Endometrial microvascular endothelial cells (primary cell): ENCODE results near the gene TDRD6. TPM values are rescaled to one million over a fixed set of nuclear protein-coding genes. Genes with fewer than 3 reads are reported as not detected.

ENCODE experiments used
- in situ Hi-C: cut with HindIII; loops from 2 replicates; pipeline ENCODE4 v1.10.0; 2017; ENCODE audit warnings: low sequenced_read_pairs, low pct_unique_long_range_greater_than_20kb; ENCODE audit errors: inconsistent ontology term
- total RNA-seq: library from RNA; depleted of rRNA; stranded (reverse); fragments of >200 nt; gene quantifications from one replicate; pipeline ENCODE4 v1.2.3, GENCODE V29; 2015; ENCODE audit errors: inconsistent ontology term

The TDRD6 gene
- total RNA-seq, 1 donor from 2014 or later: not detected

DNA sequence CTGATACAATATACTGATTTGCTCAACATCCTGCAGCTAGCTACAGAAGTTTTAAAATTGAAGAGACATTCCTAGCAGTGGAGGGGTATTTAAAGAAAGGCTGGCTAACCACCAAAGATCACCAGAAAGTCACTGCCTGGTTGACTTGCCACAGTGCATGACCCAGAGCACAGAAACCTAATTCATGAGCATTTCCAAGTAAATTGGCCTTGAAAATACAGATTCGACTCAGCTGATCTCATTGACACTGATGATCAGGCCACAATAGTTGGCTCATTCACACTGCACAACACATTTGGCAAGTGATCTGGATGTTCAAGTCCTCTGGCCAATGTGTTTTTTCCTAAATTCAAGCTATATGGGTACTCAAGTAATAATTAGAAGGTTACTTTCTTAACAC lies 13.3 kb upstream of the TDRD6 start:
- in situ Hi-C loops: no loop called here

DNA sequence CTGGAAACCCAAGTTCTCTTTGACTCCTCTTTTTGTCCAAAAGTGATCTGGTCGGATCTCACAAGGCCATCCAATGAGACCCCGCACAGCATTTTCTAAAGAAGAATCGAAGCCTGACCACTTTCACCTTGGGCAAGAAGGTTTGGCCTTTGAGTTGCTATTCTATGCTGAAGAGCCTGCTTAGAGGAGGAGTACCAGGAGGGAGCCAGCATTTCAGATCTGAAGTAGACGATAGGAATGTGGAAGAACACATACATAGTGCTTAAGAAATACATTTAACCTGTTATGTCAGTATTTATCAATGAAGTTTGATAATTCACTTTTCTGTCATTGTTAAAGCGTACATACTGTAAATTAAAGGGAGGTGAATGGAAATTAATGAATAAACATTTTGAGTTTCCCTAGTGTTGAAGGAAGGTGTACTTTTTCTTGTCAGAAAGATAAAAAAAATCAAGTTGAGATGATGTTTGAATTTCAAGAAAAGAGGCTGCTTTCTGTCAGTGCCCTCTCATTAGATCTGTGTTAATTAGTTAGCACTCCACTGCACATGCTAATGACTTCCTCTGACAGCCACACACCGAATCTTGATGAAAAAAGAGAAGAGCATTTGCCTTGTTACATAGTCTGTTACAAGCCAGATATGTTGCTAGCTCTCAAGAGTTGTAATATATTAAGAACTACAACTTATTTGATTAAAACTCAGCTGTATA lies 10.9 kb upstream of the TDRD6 start:
- in situ Hi-C loops: no loop called here

DNA sequence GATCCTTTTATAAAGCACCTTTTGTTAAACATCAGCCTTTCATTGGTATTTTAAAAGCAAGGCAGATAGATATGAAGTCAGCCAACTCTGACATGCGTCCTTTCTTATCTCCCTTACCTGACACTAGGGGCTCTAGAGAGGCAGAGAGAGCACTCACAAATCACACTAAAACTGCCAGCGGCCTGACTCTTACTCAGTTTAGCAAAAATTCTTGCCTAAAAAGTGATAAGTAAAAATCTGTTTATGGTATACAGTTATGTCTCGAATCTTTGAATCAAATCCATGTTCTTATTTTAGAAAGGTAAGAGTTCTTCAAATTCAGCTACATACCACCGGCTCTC lies 10.4 kb upstream of the TDRD6 start:
- in situ Hi-C loops: no loop called here

DNA sequence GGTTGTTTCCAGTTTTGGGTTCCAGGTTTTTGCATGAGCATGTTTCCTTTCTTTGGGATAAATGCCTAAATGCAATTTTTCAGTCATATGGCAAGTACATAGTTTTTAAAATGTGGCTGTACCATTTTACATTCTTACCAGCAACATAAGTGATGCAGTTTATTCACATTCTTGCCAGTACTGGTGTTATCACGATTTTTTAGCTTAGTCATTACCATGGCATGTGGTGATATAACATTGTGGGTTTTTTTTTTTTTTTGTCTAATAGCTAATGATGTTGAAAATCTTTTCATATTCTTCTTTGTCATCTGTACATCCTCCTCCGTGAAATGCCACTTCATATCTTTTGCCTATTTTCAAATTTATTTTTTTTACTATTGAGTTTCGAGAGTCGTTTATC lies 2.9 kb upstream of the TDRD6 start:
- in situ Hi-C loops: no loop called here

DNA sequence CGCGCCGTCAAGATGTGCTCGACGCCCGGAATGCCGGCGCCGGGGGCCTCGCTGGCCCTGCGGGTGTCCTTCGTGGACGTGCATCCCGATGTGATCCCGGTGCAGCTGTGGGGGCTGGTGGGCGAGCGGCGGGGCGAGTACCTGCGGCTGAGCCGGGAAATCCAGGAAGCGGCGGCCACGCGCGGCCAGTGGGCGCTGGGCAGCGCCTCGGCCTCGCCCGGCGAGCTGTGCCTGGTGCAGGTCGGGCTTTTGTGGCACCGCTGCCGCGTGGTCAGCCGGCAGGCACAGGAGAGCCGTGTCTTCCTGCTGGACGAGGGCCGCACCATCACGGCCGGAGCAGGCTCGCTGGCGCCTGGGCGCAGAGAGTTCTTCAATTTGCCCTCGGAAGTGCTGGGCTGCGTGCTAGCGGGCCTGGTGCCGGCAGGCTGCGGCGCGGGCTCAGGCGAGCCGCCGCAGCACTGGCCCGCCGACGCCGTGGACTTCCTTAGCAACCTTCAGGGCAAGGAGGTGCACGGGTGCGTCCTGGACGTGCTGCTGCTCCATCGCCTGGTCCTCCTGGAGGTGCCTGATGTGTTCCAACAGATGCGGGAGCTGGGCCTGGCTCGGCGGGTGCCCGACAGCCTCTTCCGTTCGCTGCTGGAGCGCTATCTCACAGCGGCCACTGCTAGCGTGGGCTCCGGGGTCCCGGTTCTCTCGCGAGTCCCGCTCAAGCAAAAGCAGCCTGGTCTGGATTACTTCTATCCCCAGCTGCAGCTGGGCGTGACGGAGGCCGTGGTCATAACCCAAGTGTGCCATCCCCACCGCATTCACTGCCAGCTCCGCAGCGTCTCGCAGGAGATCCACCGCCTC lies 656 bp downstream of the TDRD6 start:
- in situ Hi-C loops: no loop called here

DNA sequence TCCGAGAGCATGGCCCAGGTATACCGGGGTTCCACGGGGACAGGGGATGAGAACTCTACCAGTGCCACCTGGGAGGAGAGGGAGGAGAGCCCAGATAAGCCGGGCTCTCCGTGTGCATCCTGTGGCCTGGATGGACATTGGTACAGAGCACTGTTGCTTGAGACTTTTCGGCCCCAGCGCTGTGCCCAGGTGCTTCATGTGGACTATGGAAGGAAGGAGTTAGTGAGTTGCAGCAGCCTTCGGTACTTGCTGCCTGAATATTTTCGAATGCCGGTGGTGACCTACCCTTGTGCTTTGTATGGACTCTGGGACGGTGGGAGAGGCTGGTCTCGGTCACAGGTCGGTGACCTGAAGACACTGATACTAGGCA lies 1.3 kb downstream of the TDRD6 start:
- in situ Hi-C loops: no loop called here

DNA sequence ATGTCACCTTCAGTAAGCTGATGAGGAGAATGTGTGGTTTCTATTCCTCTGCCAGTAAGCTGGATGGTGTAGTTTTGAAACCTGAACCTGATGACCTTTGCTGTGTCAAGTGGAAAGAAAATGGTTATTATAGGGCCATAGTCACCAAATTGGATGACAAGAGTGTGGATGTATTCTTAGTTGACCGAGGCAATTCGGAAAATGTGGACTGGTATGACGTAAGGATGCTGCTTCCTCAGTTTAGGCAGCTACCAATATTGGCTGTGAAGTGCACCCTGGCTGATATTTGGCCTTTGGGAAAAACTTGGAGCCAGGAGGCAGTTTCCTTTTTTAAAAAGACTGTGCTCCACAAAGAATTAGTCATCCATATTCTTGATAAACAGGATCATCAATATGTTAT lies 2.0 kb downstream of the TDRD6 start:
- in situ Hi-C loops: no loop called here

DNA sequence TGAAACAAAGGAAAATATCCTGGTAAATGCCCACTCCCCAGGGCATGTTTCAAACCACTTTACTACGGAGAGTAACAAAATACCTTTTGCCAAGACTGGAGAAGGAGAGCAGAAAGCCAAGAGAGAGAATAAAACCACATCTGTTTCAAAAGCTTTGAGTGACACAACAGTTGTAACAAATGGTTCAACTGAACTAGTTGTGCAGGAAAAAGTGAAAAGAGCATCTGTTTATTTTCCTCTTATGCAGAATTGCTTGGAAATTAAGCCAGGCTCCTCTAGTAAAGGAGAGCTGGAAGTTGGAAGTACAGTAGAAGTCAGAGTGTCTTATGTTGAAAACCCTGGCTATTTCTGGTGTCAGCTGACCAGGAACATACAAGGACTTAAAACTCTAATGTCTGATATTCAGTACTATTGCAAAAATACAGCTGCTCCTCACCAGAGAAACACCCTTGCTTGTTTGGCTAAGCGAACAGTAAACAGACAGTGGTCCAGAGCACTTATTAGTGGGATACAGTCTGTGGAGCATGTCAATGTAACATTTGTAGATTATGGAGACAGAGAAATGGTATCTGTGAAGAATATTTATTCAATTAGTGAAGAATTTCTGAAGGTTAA lies 2.6 kb downstream of the TDRD6 start:
- in situ Hi-C loops: no loop called here

DNA sequence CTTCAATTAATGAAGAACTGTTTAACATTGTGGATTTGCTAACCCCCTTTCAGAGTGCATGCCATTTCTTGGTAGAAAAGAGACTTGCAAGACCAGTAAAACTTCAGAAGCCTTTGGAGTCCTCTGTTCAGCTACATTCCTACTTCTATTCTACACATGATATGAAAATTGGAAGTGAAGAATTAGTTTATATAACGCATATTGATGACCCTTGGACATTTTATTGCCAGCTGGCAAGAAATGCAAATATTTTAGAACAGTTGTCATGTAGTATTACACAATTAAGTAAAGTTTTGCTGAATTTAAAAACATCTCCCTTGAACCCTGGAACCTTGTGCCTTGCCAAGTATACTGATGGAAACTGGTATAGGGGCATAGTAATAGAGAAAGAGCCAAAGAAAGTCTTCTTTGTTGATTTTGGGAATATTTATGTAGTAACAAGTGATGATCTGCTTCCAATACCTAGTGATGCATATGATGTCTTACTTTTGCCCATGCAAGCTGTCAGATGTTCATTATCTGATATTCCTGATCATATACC lies 3.3 kb downstream of the TDRD6 start:
- in situ Hi-C loops: no loop called here

DNA sequence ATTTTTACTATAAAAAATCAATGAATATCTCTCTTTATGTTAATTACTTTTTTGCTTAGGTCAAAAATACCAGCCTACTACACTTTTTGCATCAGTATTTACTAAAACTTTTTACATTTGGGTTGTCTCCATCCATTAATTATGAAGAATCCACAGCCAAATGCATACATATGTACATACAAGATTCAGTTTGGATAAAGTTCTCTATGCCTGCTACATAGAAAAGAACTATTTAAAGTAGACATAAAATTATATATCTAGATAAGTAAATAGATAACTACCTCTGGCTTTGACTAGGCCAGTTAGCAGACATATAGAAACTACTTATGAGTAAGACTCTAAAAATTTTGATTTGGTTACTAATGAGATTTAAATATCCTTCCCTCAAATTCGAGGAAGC lies 12.3 kb downstream of the TDRD6 start:
- in situ Hi-C loops: no loop called here

DNA sequence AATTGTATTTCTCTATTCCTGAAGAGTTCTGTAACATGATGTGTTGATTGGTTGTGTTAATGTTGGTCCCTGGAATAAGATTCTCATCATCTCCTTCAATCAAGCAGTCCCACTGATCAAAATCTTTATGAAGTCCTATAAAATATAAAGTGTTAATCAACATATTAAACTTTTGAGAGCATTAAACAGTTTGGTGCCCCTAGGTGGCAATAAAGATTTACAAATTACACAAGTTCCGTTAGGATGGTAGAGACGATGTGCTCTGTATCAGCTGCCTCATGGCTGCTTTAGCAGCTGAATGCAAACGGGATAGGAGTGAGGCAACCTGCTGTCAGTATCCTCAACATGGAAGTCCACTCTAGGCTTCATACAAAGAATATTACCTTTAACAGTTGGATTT lies 16.9 kb downstream of the TDRD6 start:
- in situ Hi-C loops: no loop called here

DNA sequence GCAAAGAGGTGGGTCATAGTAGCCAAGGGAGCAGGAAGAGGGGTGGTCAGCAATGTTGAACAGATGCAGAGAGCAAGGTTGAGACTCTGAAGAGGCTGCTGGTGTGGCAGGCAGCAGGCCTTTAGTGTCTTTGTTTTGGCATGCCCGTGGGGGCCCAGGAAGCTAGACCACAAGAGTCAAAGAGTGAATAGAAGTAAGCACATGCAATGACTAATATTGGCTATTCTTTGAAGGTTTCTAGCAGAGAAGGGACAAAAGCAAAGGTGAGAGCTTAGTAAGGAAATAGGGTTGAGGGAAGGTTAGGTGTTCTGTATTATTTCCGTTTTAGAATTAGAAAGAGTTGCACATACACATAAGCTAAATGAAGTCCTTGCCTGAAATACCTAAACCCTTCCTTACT lies 18.8 kb downstream of the TDRD6 start:
- in situ Hi-C loops: no loop called here

DNA sequence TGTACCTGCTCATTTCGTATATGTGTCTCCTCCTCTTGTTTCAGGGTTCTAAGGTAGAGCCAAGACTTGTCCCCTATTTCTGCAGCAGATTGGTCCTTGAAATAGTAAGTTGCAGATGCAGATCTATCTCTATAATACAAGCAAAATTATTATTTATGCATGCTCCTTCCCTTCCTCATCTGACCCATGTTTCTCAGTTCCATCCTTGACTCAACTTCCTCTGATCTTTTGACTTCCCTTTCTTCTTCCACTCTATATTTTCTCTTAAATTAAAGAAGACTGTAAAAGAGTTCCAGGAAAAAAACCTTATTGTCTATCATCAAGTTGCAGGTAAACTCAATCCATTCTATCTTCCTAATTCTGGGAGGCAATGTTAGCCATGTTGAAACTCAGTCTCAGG lies 23.8 kb downstream of the TDRD6 start:
- in situ Hi-C loops: no loop called here

DNA sequence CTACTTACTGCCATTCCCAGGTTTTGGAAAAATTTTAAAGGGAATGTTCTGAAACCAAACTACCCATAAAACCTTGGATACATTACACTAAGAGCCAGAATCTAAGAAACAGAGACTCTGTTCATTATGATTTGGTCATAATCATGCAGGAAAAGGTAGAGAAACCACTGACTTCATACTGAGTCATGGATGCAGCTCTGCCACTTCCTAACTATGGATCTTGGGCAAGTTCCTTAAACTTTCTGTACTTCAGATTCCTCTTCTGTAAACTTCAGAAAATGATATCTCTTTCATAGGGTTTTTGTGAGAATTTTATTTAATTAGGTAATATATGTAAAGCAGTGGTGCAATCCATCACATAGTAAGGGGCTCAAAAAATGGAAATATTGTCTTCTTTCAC lies 27.5 kb downstream of the TDRD6 start:
- in situ Hi-C loops: no loop called here

DNA sequence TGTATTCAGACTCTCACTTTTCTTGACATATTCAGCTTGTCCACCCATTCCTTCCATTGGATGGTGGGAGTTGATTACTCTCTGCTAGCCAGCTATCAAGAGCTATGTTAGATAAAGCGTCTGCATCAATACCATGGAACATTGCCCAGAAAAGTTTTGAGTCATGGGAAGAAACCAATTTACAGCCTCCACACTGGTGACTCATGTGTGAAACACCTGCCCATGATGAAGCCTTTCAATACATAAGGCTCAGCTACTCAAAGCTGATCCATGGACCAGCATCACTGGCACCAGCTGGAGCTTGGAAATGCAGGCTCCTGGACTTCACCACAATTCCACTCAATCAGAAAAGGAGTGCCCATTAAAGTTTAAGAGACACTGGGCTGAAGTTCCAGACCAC lies 31.4 kb downstream of the TDRD6 start:
- in situ Hi-C loops: no loop called here

DNA sequence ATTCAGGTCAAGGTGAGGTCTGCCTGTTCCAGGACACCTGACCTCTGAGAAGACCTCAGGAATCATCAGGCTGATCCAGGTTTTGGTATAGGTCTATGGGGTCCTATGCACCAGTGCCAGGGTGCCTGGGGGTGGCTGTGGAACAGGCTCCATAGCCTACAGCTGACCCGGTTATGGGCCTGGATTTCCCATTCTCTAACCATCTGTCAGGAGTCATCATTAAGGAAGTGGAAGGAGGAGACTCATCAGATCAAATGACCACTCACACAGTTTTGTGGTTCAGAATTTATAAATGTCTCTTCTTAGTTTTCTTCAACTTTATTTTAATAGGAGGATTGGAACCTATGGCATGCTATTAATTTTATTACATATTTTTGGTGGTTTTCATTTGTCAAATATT lies 32.7 kb downstream of the TDRD6 start:
- in situ Hi-C loops: no loop called here

DNA sequence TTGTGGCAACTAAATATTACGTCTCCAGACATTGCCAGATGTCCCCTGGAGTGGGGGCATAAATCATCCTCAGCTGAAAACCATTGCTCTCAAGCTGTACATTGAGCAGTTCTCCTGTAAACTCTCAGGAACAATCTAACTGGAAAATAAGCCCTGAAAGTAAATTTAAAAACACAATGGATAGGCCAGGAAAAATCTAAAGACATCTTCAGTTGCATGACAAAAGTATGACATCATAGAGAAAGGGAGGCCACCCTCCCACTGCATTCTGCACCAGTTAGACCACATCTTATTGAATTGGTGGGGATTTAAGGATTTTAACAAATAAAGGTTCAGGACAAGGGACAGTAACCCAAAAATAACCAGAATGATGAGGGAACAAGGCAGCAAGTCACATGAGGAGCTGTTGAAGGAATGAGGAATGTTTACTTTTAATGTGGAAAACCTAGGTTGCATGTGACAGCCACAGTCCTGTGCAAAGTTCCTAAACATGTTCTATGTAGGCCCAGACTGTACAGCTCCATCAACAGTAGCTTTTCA lies 42.2 kb downstream of the TDRD6 start:
- in situ Hi-C loops: no loop called here

DNA sequence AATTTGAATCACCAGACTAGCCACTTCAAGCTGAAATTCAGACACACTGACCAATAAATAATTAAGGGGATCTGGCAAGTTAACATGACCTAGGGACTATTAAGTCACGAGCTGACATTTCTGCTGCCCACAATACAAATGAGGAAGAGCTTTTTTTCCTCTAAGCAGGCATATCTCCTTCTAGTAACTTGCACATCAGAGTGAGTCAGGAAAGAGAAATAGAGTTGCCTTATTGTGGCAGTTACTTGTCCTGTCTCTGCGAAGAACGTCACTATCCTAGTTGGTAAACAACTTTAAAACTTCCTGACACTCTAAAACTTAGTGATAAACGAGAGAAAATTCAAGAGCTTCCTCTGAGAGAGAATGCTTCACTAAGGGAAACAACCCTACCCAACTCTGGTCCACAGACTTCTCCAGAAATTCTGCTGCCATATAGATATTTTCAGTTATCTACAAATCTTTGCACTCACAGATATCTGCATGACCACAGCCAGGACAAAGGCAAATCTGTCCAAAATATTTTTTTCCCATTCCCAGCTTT lies 43.3 kb downstream of the TDRD6 start:
- in situ Hi-C loops: no loop called here

DNA sequence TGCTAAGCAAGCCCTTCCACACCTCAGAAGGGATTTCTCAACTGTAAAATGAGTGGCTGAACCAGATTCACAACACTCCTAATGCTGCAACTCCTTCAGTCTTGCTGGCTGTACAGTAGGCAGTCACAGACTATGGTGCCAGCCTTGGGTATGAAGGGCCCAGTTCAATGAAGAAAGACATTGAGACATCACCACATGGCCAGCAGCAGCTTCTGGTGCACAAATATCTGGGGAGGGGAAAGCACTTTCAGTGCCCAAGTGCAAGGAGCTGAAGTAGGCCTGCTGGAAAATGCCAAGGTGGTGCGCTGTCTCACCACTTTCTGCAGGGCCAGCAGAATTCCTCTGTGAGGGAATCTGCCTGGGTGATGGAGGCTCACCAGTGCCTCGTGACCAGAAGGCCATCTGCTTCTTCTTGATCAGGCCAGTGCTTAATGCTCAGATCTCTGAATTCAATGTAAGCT lies 45.7 kb downstream of the TDRD6 start:
- in situ Hi-C loops: no loop called here
